K562 (cell line): Measurements from ENCODE around the gene YAE1. TPM values are rescaled to one million over a fixed set of nuclear protein-coding genes. Genes with fewer than 3 reads are reported as not detected.

ENCODE experiments used
- E2F6 ChIP-seq, 2 experiments: IDR thresholded peaks; 2 replicates each; pipeline ENCODE4 v1.6.1; 2011; ENCODE audit warnings: borderline replicate concordance in 1 of 2, control low read depth in 1 of 2, low read depth in 1 of 2, low read length in 1 of 2, mild to moderate bottlenecking in 1 of 2, mixed read lengths in 1 of 2, moderate library complexity in 1 of 2; ENCODE audit not compliant: insufficient read depth in 1 of 2, insufficient read length in 1 of 2, poor library complexity in 1 of 2, severe bottlenecking in 1 of 2; ENCODE audit errors: extremely low read depth in 1 of 2
- HEY1 ChIP-seq: fragments of 250-450 bp; sonication (Bioruptor Pico); IDR thresholded peaks from 2 replicates; pipeline ENCODE4 v1.5.0; 2020; ENCODE audit warnings: mild to moderate bottlenecking, moderate library complexity, borderline replicate concordance
- KHSRP ChIP-seq: fragments of 450-650 bp; IDR thresholded peaks from 2 replicates; pipeline ENCODE4 v1.6.1; 2017
- PREB ChIP-seq: sonication (generic); formaldehyde crosslinking; IDR thresholded peaks from 2 replicates; pipeline ENCODE4 v1.8.1; 2023; ENCODE audit warnings: mild to moderate bottlenecking, missing genetic modification reagents
- RBM15 ChIP-seq: fragments of 200-400 bp; formaldehyde crosslinking; IDR thresholded peaks from 2 replicates; pipeline ENCODE4 v1.6.1; 2018; ENCODE audit warnings: mild to moderate bottlenecking, low read length, moderate library complexity; ENCODE audit not compliant: insufficient read depth
- RUNX1 ChIP-seq: sonication (generic); IDR thresholded peaks from 2 replicates; pipeline ENCODE4 v1.6.1; 2016; ENCODE audit warnings: antibody characterized with exemption, low read depth
- STAT5B ChIP-seq: fragments of 250-450 bp; sonication (Bioruptor Pico); IDR thresholded peaks from 2 replicates; pipeline ENCODE4 v1.8.0; 2021; ENCODE audit warnings: mild to moderate bottlenecking, inconsistent platforms
- SUPT5H ChIP-seq: fragments of 450-650 bp; IDR thresholded peaks from 2 replicates; pipeline ENCODE4 v1.6.1; 2016
- TARDBP ChIP-seq: fragments of 450-650 bp; IDR thresholded peaks from 2 replicates; pipeline ENCODE4 v1.6.1; 2016
- ZKSCAN8 ChIP-seq: fragments of 200-800 bp; sonication (Bioruptor generic); IDR thresholded peaks from 2 replicates; pipeline ENCODE4 v1.6.1; 2016; ENCODE audit warnings: missing genetic modification characterization, missing compliant biosample characterization
- ZNF212 ChIP-seq: fragments of 450-650 bp; formaldehyde crosslinking; IDR thresholded peaks from 2 replicates; pipeline ENCODE4 v1.4.0; 2020; ENCODE audit warnings: mild to moderate bottlenecking
- ZNF232 ChIP-seq: sonication (generic); formaldehyde crosslinking; IDR thresholded peaks from 2 replicates; pipeline ENCODE4 v1.8.0; 2022; ENCODE audit warnings: mild to moderate bottlenecking, missing genetic modification reagents
- ZNF311 ChIP-seq: fragments of 250-450 bp; sonication (Bioruptor Pico); IDR thresholded peaks from 2 replicates; pipeline ENCODE4 v1.4.0; 2020; ENCODE audit warnings: mild to moderate bottlenecking, moderate library complexity
- ZNF445 ChIP-seq: fragments of 250-450 bp; sonication (Bioruptor Pico); IDR thresholded peaks from 2 replicates; pipeline ENCODE4 v1.4.0; 2020; ENCODE audit warnings: low read depth, mild to moderate bottlenecking, moderate library complexity
- ZNF57 ChIP-seq: fragments of 450-650 bp; formaldehyde crosslinking; IDR thresholded peaks from 2 replicates; pipeline ENCODE4 v1.4.0; 2020; ENCODE audit warnings: mild to moderate bottlenecking, moderate library complexity
- ZNF609 ChIP-seq: sonication (generic); formaldehyde crosslinking; IDR thresholded peaks from 2 replicates; pipeline ENCODE4 v1.8.1; 2023; ENCODE audit warnings: missing genetic modification reagents, mild to moderate bottlenecking, borderline replicate concordance
- ZNF740 ChIP-seq, 3 experiments: fragments of 200-800 bp in 1 of 3; sonication (Bioruptor generic) in 1 of 3; sonication (generic) in 1 of 3; formaldehyde crosslinking in 1 of 3; IDR thresholded peaks; 2 replicates each; pipeline versions ENCODE4 v1.6.1 to v1.8.0; 2016 to 2022; ENCODE audit warnings: mild to moderate bottlenecking in 2 of 3, missing compliant biosample characterization in 2 of 3, missing genetic modification characterization in 2 of 3, missing genetic modification reagents in 1 of 3
- polyA plus RNA-seq, 8 experiments: library from polyadenylated mRNA; depleted of rRNA in 4 of 8; stranded (reverse) in 5 of 8; unstranded in 3 of 8; fragments of >200 nt; fragmentation: Nextera tagmentation in 2 of 8; fragmentation: Illumina TruSeq in 1 of 8; extraction: Ambion mirVana in 2 of 8; extraction: Trizol in 1 of 8; gene quantifications; 2 replicates each; pipeline versions ENCODE4 v1.2.1 to v1.2.3, GENCODE V29; 2011 to 2014; ENCODE audit warnings: inconsistent platforms in 1 of 8, missing spikeins in 1 of 8
- total RNA-seq, 7 experiments: library from RNA; depleted of rRNA in 6 of 7; stranded (reverse); fragments of >200 nt in 6 of 7; fragmentation: Illumina TruSeq in 2 of 7; extraction: Trizol in 2 of 7; gene quantifications; 2 replicates each; pipeline versions ENCODE4 v1.2.1 to v1.2.3, GENCODE V29; 2011 to 2021; ENCODE audit warnings: low replicate concordance in 1 of 7

The YAE1 gene
- total and polyA plus RNA-seq, 9 of the 15 experiments (the other 6 are each of a cell fraction or from before 2014, with no cell fraction given), result 15.2 to 63.4 (median 30.1) TPM

- no peak for TF ChIP-seq STAT5B (CRISPR knock-in tag)
- no peak for TF ChIP-seq RBM15
- no peak for TF ChIP-seq PREB (CRISPR knock-in tag)
- no peak for TF ChIP-seq SUPT5H
- no peak for TF ChIP-seq ZNF445
- TF ChIP-seq ZKSCAN8 (CRISPR knock-in tag), result no peak
- TF ChIP-seq ZNF232 (CRISPR knock-in tag), result no peak
- TF ChIP-seq ZNF212 (CRISPR knock-in tag), result no peak
- no peak for TF ChIP-seq RUNX1
- TF ChIP-seq KHSRP, result no peak
- TF ChIP-seq E2F6 (IDR thresholded peaks at IDR 0.05; ENCODE audit: borderline replicate concordance in 1 of 2, extremely low read depth in 1 of 2, insufficient read depth in 1 of 2, insufficient read length in 1 of 2, low read depth in 1 of 2, low read length in 1 of 2, poor library complexity in 1 of 2, severe bottlenecking in 1 of 2), result peak; percentile 44 to 49
- no peak for TF ChIP-seq ZNF57
- TF ChIP-seq ZNF311 (CRISPR knock-in tag), result no peak
- TF ChIP-seq TARDBP, result no peak
- TF ChIP-seq ZNF740 (CRISPR knock-in tag; IDR thresholded peaks at IDR 0.05), result no peak
- TF ChIP-seq ZNF740 (tag; IDR thresholded peaks at IDR 0.05), result no peak
- TF ChIP-seq HEY1 (CRISPR knock-in tag), result no peak
- TF ChIP-seq ZNF609 (CRISPR knock-in tag), result no peak
These were observed 14.1 kb downstream of the YAE1 start (continued) for GRCh38 chr7:39580149-39580874.
